Epithelial cell of esophagus (primary cell): ENCODE data around the gene FTMT.
A peak's percentile ranks its signal among the peaks of the same experiment; 100 is the strongest.

Experiments
- DNase-seq: peaks from one replicate; pipeline ENCODE4 v3.0.0; 2010; ENCODE audit warnings: low read depth
- H3K4me3 ChIP-seq: 2 replicates; pipeline ENCODE4 v1.5.1; 2011; ENCODE audit warnings: mild to moderate bottlenecking, low read length, control low read depth
- TF ChIP-seq, protein P1 (sequence below): IDR thresholded peaks from 2 replicates; pipeline ENCODE4 v1.5.1; 2011; ENCODE audit warnings: low read depth, mild to moderate bottlenecking, low read length, control low read depth, inconsistent platforms; ENCODE audit not compliant: insufficient read depth; ENCODE audit errors: missing control alignments

The FTMT gene

DNA sequence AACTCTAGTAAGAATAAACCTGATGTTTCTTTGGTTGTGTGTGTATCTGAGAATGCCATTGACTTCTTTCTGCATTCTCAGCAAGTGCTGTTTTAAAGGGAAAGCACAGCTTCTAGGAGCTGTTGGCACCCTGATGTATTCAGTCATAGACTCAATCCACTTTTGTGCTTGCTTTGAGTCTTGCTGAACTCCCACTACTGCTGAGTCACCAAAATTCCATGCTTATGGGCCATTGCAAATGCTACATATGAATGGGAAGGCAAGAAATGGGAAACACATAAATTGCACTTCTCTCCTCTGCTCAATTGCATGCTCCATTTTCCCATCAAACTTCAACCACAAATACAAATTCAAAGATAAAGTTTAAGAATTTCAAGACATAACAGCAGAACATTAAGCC lies 9.8 kb upstream of the FTMT start:
- no peak overlapping the region for H3K4me3 ChIP-seq
- TF ChIP-seq, protein P1, sequence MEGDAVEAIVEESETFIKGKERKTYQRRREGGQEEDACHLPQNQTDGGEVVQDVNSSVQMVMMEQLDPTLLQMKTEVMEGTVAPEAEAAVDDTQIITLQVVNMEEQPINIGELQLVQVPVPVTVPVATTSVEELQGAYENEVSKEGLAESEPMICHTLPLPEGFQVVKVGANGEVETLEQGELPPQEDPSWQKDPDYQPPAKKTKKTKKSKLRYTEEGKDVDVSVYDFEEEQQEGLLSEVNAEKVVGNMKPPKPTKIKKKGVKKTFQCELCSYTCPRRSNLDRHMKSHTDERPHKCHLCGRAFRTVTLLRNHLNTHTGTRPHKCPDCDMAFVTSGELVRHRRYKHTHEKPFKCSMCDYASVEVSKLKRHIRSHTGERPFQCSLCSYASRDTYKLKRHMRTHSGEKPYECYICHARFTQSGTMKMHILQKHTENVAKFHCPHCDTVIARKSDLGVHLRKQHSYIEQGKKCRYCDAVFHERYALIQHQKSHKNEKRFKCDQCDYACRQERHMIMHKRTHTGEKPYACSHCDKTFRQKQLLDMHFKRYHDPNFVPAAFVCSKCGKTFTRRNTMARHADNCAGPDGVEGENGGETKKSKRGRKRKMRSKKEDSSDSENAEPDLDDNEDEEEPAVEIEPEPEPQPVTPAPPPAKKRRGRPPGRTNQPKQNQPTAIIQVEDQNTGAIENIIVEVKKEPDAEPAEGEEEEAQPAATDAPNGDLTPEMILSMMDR, result no peak
- DNase-seq, result peak; percentile 7

DNA sequence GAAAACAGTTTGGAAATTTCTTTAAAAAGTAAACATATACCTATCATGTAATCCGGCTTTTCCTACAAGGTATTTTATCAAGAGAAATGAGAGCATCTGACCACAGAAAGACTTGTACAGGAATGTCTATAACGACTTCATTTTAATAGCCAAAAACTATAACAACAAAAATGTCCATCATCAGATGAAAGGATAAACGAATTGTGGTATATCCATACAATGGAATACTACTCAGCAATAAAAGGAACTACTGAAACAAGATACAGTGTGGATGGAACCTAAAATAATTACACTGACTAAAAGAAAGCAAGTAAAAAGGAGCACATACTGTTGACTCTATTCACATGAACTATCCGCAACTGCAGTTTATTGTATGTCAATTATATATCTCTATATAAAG lies 1.4 kb upstream of the FTMT start:
- H3K4me3 ChIP-seq, result no peak overlapping the region
- TF ChIP-seq, protein P1, result no peak
- no peak for DNase-seq

DNA sequence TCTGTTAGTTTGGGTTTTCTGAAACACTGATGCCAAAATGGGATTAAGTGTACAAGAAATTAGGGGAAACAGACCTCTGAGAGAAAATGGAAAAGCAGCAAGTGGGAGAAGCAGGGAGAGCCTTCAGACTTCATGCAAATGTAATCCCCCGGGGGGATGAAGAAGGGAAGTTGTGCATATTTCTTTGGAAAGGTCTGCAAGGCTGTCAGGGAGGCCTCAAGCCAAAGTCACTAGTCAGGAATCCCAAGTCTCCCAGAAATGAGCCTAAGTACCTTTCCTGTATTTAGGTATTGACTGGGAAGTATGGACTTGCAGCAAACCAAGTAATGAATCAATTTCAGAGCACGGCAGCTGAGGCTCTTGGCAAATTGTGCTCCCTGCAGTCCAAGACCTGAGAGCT lies 2.2 kb downstream of the FTMT start:
- DNase-seq, result no peak
- TF ChIP-seq, protein P1, result no peak

DNA sequence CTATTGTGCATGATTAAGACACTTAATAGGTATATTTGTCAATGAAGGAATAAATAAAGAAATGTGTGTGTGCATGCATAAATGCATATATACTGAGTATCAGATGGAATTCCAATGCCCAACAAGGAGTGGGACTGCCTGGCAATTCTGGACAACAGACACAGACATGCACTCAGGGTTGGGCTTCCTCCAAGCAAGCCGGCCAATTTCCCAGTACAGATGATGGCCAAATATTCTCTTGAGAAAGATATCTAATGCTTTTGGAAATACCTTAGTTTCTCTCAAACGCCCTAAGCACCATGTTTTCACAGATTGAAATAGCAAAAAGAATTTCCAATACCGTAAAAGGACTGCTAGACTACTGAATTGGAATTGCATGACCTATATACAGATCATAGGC lies 11.1 kb downstream of the FTMT start:
- DNase-seq, result no peak
- no peak overlapping the region for H3K4me3 ChIP-seq
- TF ChIP-seq, protein P1, result no peak

More for the DNA sequence above, 2.2 kb downstream of the FTMT start:
- H3K4me3 ChIP-seq, result no peak overlapping the region

DNA sequence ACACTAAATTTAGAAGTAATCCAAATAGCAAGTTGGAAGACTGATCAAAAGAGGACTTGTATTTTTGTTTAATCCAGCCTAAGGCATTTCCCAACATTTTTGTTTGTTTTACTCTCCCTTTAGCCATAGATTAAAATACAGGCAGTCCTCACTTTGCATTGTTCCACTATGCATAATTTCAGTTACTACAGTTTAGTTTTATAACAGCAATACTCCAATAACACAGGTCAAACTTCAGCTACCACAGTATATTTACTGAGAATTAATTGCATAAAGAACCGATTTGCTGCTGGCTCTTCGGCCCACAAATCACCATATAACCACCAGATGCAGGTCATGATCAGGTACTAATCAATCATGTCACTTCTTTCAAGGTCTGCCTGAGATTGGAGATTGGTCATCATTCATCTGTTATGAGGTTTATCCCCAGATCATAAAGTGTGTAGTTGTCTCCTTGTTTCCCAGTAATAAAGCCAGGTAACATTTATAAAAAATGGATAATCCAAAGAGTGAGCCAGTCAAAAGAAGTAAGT lies 12.1 kb downstream of the FTMT start:
- DNase-seq, result no peak
- no peak overlapping the region for H3K4me3 ChIP-seq
- TF ChIP-seq, protein P1, result no peak

DNA sequence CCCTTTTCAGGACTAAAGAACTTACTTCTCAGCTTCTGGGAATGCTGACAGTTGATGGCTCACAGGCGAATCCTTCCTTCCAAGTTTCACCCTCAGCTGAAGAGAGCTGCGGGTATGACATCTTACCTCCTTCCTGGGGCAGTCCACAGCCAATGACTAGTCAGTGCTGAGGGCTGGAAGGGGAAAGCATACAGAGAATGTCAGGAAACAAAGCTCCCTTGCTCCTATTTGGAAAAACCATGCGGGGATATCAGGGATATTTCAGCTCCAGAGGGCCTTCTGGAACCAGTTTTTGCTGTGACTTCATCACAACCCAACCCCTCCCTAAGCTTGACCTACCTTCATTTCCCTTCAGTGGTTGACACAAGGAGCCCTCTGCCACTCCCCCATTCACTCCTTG lies 15.7 kb downstream of the FTMT start:
- TF ChIP-seq, protein P1, result no peak
- H3K4me3 ChIP-seq, result no peak overlapping the region

DNA sequence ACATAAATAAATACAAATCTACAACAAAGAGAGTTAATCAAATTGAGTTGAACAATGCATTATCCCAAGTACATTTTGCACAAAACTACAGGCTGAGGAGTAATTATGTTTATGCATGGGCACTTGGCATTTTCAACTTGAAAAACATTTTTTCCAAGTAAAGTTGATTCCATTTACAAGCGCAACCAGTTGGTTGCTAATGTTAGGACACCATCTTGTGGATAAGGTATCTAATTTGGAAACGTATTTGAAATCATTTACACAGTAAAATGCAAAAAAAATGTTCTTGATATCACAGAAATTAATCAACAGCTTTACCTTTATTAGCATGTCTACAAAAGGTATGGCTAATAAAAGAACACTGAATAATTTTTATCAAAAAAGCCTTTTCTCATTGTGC lies 18.8 kb downstream of the FTMT start:
- TF ChIP-seq, protein P1, result peak; percentile 14
- no peak overlapping the region for H3K4me3 ChIP-seq
- peak; percentile 16 for DNase-seq

More for the DNA sequence above, 15.7 kb downstream of the FTMT start:
- peak; percentile 10 for DNase-seq
